Measurements from ENCODE around the gene MIA. TPM values are rescaled to one million over a fixed set of nuclear protein-coding genes. Genes with fewer than 3 reads are reported as not detected.
"Not testable (repeated sequence)": the region's sequence is repeated elsewhere in the genome, so short reads cannot be mapped to it uniquely, and the experiment has no call there.

Gene MIA
- total and polyA plus RNA-seq, 2 of the 4 experiments (the other 2 are of a cell fraction) = 0.44 TPM; not detected in 1

DNA sequence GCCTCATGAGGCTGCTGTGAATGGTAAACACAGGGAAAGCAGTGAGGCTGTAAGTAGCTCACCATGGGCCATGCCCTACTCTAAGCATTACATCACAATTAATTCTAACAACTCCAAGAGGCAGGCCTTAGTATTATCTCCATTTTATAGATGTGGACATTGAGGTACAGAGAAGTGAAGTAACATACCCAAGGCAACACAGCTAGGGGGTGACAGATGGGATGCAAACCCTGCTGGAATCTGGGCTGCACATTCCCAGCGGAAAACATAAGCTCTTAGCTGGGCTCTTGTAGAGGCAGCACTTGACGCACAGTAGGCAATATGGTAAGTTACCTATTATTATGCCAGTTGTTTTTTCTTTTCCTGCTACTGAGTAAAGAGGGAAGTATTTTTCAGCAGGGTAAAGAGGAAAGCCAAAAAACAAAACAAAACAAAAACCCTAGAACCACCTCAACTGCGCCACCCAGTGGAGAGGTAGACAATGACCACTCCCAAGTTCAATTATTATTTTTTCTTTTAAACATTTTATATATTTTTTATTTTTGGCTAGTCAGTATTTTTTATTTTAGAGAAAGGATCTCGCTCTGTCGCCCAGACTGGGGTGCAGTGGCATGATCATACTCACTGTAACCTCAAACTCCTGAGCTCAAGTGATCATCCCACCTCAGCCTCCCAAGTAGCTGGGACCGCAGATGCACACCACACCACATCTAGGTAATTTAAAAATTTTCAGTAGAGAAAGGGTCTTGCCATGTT, 44.3 kb downstream of the MIA start:
- H2AK9ac ChIP-seq (replicated peaks; ENCODE audit: low read depth, low read length, poor library complexity); H2BK20ac ChIP-seq (ENCODE audit: low read depth, low read length); H4K5ac ChIP-seq (ENCODE audit: low read depth, low read length); H3K79me1 ChIP-seq (ENCODE audit: low read depth in 1 of 2, low read length in 2 of 2); H3K36me3 ChIP-seq (ENCODE audit: control insufficient read depth, insufficient read depth, low read length); H2AFZ ChIP-seq (replicated peaks; ENCODE audit: low read length, poor library complexity); H3K14ac ChIP-seq (replicated peaks; ENCODE audit: low read depth, low read length); H3K9me1 ChIP-seq (ENCODE audit: insufficient read depth, low read length); H3K9ac ChIP-seq (ENCODE audit: low read depth, low read length); H3K27me3 ChIP-seq (ENCODE audit: control insufficient read depth, insufficient read depth, low read length); POLR2A ChIA-PET (ENCODE audit: unreplicated experiment); H2BK5ac ChIP-seq (ENCODE audit: low read depth, low read length, poor library complexity, severe bottlenecking); BruUV-seq (replicated peaks); H2BK15ac ChIP-seq (ENCODE audit: low read depth, low read length); H3K9me3 ChIP-seq (ENCODE audit: control insufficient read depth, insufficient read depth, low read length); intact Hi-C loops (cut with micrococcal nuclease); H3K18ac ChIP-seq (ENCODE audit: low read depth, low read length); H4K91ac ChIP-seq (ENCODE audit: insufficient read depth, low read depth, low read length); dilution Hi-C loops (cut with HindIII; ENCODE audit: low sequenced_read_pairs, unreplicated experiment); H3K4me2 ChIP-seq (ENCODE audit: low read depth, low read length); H4K8ac ChIP-seq (ENCODE audit: low read depth in 2 of 2, low read length in 2 of 2); H3K23ac ChIP-seq (ENCODE audit: low read depth, low read length); H3K4me3 ChIP-seq (ENCODE audit: insufficient read depth, low read depth, low read length); H2BK120ac ChIP-seq (ENCODE audit: low read depth, low read length); H3K27ac ChIP-seq (ENCODE audit: insufficient read depth, low read length); H4K20me1 ChIP-seq (ENCODE audit: insufficient read depth, low read length); H3K4ac ChIP-seq (ENCODE audit: low read depth, low read length); H3K56ac ChIP-seq (ENCODE audit: extremely low read depth, insufficient read depth, low read length); in situ Hi-C loops (cut with MboI; ENCODE audit: low sequenced_read_pairs): not testable (repeated sequence)
- Histone ChIP-seq H3K4me1 (ENCODE audit: control insufficient read depth, insufficient read depth, low read length) (peaks cover 13% of the 10 kb centered on the region), H2AK5ac (ENCODE audit: low read depth, low read length) (peak overlapping the region; percentile 59; the same call in 1 of the 2 replicates)
- ATAC-seq (ENCODE audit: low read depth) = peak; percentile 58
- CTCF ChIA-PET = interaction anchor here (0.7 to 3.0 kb wide), 3 partner anchors 157 to 622 kb away, joined by 3 to 10 read pairs (median 4); no protein-coding TSS in a partner anchor
- peak; percentile 30 for DNase-seq
- no CpG with 5 or more reads among the region's 6 CpGs for WGBS, 2 experiments (ENCODE audit: extremely low coverage in 2 of 2, insufficient read length in 1 of 2)
- TF ChIP-seq RAD21 (IDR thresholded peaks at IDR 0.05; ENCODE audit: low read length) (peak; percentile 62), SMC3 (IDR thresholded peaks at IDR 0.05; ENCODE audit: low read depth, low read length) (peak; percentile 57; the same call in 1 of the 2 replicates)
- TF ChIP-seq, protein P1, sequence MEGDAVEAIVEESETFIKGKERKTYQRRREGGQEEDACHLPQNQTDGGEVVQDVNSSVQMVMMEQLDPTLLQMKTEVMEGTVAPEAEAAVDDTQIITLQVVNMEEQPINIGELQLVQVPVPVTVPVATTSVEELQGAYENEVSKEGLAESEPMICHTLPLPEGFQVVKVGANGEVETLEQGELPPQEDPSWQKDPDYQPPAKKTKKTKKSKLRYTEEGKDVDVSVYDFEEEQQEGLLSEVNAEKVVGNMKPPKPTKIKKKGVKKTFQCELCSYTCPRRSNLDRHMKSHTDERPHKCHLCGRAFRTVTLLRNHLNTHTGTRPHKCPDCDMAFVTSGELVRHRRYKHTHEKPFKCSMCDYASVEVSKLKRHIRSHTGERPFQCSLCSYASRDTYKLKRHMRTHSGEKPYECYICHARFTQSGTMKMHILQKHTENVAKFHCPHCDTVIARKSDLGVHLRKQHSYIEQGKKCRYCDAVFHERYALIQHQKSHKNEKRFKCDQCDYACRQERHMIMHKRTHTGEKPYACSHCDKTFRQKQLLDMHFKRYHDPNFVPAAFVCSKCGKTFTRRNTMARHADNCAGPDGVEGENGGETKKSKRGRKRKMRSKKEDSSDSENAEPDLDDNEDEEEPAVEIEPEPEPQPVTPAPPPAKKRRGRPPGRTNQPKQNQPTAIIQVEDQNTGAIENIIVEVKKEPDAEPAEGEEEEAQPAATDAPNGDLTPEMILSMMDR (conservative IDR thresholded peaks at IDR 0.05; ENCODE audit: low read depth, low read length) = peak; percentile 71
